ENCODE data around the gene SPRYD4.
"Not testable (repeated sequence)": the region's sequence is repeated elsewhere in the genome, so short reads cannot be mapped to it uniquely, and the experiment has no call there.

DNA sequence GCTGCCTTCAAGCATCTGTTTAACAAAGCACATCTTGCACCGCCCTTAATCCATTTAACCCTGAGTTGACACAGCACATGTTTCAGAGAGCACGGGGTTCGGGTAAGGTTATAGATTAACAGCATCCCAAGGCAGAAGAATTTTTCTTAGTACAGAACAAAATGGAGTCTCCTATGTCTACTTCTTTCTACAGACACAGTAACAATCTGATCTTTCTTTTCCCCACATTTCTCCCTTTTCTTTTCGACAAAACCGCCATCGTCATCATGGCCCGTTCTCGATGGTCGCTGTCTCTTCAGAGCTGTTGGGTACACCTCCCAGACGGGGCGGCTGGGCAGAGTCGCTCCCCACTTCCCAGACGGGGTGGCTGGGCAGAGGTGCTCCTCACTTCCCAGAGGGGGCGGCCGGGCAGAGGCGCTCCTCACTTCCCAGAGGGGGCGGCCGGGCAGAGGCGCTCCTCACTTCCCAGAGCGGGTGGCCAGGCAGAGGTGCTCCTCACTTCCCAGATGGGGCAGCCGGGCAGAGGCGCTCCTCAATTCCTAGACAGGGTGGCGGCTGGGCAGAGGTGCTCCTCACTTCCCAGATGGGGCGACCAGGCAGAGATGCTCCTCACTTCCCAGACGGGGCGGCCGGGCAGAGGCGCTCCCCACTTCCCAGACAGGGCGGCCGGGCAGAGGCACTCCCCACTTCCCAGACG, 25.2 kb downstream of the SPRYD4 start:
- TF ChIP-seq POLR2A (IDR thresholded peaks at IDR 0.05; ENCODE audit: low read depth); CTCF (IDR thresholded peaks at IDR 0.05): not testable (repeated sequence)

Data from esophagus muscularis mucosa (tissue), 3 donors.